ENCODE data around the gene SH3RF3.

Gene SH3RF3

DNA sequence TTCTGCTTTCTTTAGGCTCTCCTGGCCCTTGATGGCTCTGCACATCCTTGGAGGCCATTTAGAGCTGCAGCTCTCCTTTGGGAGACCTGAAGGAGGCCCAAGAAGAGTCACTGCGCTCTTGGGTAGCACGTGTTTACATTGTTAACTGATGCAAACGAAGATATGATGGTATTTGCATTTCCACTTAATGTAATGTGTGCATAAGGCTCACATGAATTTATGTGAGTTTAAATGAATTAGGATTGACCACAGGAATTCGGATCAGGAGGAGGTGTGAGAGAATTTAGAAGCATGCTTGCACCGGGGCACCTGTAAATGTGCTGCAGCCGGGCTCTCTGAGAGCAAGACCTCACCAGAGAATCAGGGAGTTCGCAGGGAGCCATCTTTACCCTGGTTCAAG, 7.5 kb downstream of the SH3RF3 start:
- Histone ChIP-seq H3K4me3 (ENCODE audit: insufficient read depth in 1 of 2, low read depth in 1 of 2, low read length in 2 of 2) (no peak overlapping the region), H2BK5ac (ENCODE audit: low read depth, low read length, poor library complexity, severe bottlenecking) (no peak overlapping the region), H3K27ac (ENCODE audit: low read length, poor library complexity, severe bottlenecking) (no peak overlapping the region), H3K9ac (ENCODE audit: low read length) (no peak overlapping the region), H4K8ac (ENCODE audit: low read length) (no peak overlapping the region), H3K9me3 (ENCODE audit: control insufficient read depth, low read length) (no peaks in the 10 kb centered on the region), H2BK15ac (ENCODE audit: low read depth, poor library complexity, severe bottlenecking) (peak overlapping the region; percentile 34), H2AFZ (ENCODE audit: low read depth, low read length) (no peak overlapping the region), H2AK5ac (ENCODE audit: low read length, severe bottlenecking) (no peak overlapping the region), H3K79me1 (replicated peaks; ENCODE audit: low read length, poor library complexity, severe bottlenecking) (peaks cover 41% of the 10 kb centered on the region), H2BK12ac (ENCODE audit: low read length in 2 of 2) (no peak overlapping the region), H3K14ac (ENCODE audit: low read length in 2 of 2) (no peak overlapping the region), H4K91ac (ENCODE audit: low read length) (no peak overlapping the region), H3K23ac (ENCODE audit: low read length in 2 of 2) (no peak overlapping the region), H3K18ac (ENCODE audit: low read depth in 1 of 2, low read length in 2 of 2) (no peak overlapping the region), H2BK120ac (ENCODE audit: low read depth, low read length) (no peak overlapping the region), H3K4me1 (ENCODE audit: control insufficient read depth, insufficient read depth, low read depth, low read length) (peaks cover 6% of the 10 kb centered on the region), H3K36me3 (ENCODE audit: control insufficient read depth in 1 of 2, insufficient read depth in 2 of 2, low read depth in 1 of 2, low read length in 2 of 2) (no peaks in the 10 kb centered on the region), H3K4me2 (ENCODE audit: low read length, poor library complexity, severe bottlenecking) (no peak overlapping the region), H3K27me3 (ENCODE audit: control insufficient read depth in 1 of 2, insufficient read depth in 1 of 2, low read length in 2 of 2) (peaks cover 0 to 11% of the 10 kb centered on the region in 2 experiments), H3K4ac (ENCODE audit: low read depth in 1 of 2, low read length in 2 of 2) (no peak overlapping the region)
- no peak for DNase-seq
- WGBS, result 73% methylated on average over 7 of the region's 7 CpGs

DNA sequence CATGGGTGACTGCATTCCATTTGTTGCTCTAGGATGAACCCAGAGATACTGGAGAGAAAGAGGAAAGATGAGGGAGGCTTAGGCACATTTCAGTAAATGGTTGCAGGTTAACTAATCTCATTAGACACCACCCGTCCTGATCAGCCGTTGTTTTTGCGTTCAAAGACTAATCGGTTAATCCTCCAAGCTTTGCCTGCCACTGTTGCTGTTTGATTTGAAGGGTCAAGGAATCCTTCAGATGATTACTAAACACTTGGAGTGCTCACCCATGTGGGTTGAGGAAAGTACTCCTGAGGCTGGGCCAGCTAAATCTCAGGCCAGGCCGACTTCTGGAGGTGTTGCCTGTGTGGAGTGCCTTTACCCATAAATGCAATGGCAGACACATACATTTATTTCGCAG, 8.6 kb downstream of the SH3RF3 start:
- no peak overlapping the region for H3K27ac ChIP-seq (ENCODE audit: low read length, poor library complexity, severe bottlenecking)
- no peak overlapping the region for H3K9ac ChIP-seq (ENCODE audit: low read length)
- no peak overlapping the region for H2BK12ac ChIP-seq (ENCODE audit: low read length in 2 of 2)
- H3K4me2 ChIP-seq (ENCODE audit: low read length, poor library complexity, severe bottlenecking), result no peak overlapping the region
- no peak overlapping the region for H3K23ac ChIP-seq (ENCODE audit: low read length in 2 of 2)
- no peak overlapping the region for H2BK5ac ChIP-seq (ENCODE audit: low read depth, low read length, poor library complexity, severe bottlenecking)
- H2BK120ac ChIP-seq (ENCODE audit: low read depth, low read length), result no peak overlapping the region
- H2AFZ ChIP-seq (ENCODE audit: low read depth, low read length), result no peak overlapping the region
- H3K4ac ChIP-seq (ENCODE audit: low read depth in 1 of 2, low read length in 2 of 2), result no peak overlapping the region
- no peaks in the 10 kb centered on the region for H3K9me3 ChIP-seq (ENCODE audit: control insufficient read depth, low read length)
- peaks cover 6% of the 10 kb centered on the region for H3K4me1 ChIP-seq (ENCODE audit: control insufficient read depth, insufficient read depth, low read depth, low read length)
- no peaks in the 10 kb centered on the region for H3K36me3 ChIP-seq (ENCODE audit: control insufficient read depth in 1 of 2, insufficient read depth in 2 of 2, low read depth in 1 of 2, low read length in 2 of 2)
- DNase-seq, result no peak
- H3K18ac ChIP-seq (ENCODE audit: low read depth in 1 of 2, low read length in 2 of 2), result no peak overlapping the region
- peaks cover 0 to 13% of the 10 kb centered on the region in 2 experiments for H3K27me3 ChIP-seq (ENCODE audit: control insufficient read depth in 1 of 2, insufficient read depth in 1 of 2, low read length in 2 of 2)
- WGBS, result 96% methylated on average over 5 of the region's 6 CpGs
- no peak overlapping the region for H4K91ac ChIP-seq (ENCODE audit: low read length)
- H3K4me3 ChIP-seq (ENCODE audit: insufficient read depth in 1 of 2, low read depth in 1 of 2, low read length in 2 of 2), result no peak overlapping the region
- no peak overlapping the region for H2AK5ac ChIP-seq (ENCODE audit: low read length, severe bottlenecking)
- H4K8ac ChIP-seq (ENCODE audit: low read length), result no peak overlapping the region
- no peak overlapping the region for H3K14ac ChIP-seq (ENCODE audit: low read length in 2 of 2)
- no peak overlapping the region for H2BK15ac ChIP-seq (ENCODE audit: low read depth, poor library complexity, severe bottlenecking)
- peaks cover 48% of the 10 kb centered on the region for H3K79me1 ChIP-seq (replicated peaks; ENCODE audit: low read length, poor library complexity, severe bottlenecking)

DNA sequence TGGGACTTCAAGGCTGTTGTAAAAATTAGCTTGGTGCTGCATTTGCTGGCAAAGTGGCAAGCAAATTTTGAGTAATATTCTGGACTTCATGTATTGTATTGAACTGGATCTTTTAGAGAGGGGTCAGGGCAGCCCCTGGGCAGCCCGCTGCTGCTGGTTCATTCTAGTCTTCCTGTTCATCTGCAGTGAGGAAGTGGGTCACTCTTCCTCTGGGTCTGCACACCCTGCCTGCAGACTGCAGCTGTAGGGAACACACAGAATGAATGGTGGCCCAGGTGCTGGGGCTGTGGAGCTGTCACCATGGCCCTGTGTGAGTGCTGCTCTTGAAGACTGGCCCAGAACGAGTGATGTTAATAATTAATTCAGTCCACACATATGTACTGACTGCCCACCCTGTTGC, 9.4 kb downstream of the SH3RF3 start:
- Histone ChIP-seq H2BK5ac (ENCODE audit: low read depth, low read length, poor library complexity, severe bottlenecking) (no peak overlapping the region), H3K9me3 (ENCODE audit: control insufficient read depth, low read length) (no peaks in the 10 kb centered on the region), H3K36me3 (ENCODE audit: control insufficient read depth in 1 of 2, insufficient read depth in 2 of 2, low read depth in 1 of 2, low read length in 2 of 2) (no peaks in the 10 kb centered on the region), H3K4me1 (ENCODE audit: control insufficient read depth, insufficient read depth, low read depth, low read length) (peaks cover 6% of the 10 kb centered on the region), H2BK12ac (ENCODE audit: low read length in 2 of 2) (no peak overlapping the region), H3K23ac (ENCODE audit: low read length in 2 of 2) (peak overlapping the region in 1 of 2 experiments; percentile 34), H3K18ac (ENCODE audit: low read depth in 1 of 2, low read length in 2 of 2) (peak overlapping the region in 1 of 2 experiments; percentile 7), H2AFZ (ENCODE audit: low read depth, low read length) (no peak overlapping the region), H2BK120ac (ENCODE audit: low read depth, low read length) (no peak overlapping the region), H3K9ac (ENCODE audit: low read length) (no peak overlapping the region), H3K79me1 (replicated peaks; ENCODE audit: low read length, poor library complexity, severe bottlenecking) (peaks cover 49% of the 10 kb centered on the region), H3K27me3 (ENCODE audit: control insufficient read depth in 1 of 2, insufficient read depth in 1 of 2, low read length in 2 of 2) (peaks cover 0 to 13% of the 10 kb centered on the region in 2 experiments), H3K14ac (ENCODE audit: low read length in 2 of 2) (no peak overlapping the region), H3K4ac (ENCODE audit: low read depth in 1 of 2, low read length in 2 of 2) (no peak overlapping the region), H3K4me2 (ENCODE audit: low read length, poor library complexity, severe bottlenecking) (no peak overlapping the region), H4K91ac (ENCODE audit: low read length) (no peak overlapping the region), H4K8ac (ENCODE audit: low read length) (no peak overlapping the region), H2BK15ac (ENCODE audit: low read depth, poor library complexity, severe bottlenecking) (no peak overlapping the region), H3K4me3 (ENCODE audit: insufficient read depth in 1 of 2, low read depth in 1 of 2, low read length in 2 of 2) (no peak overlapping the region), H3K27ac (ENCODE audit: low read length, poor library complexity, severe bottlenecking) (no peak overlapping the region), H2AK5ac (ENCODE audit: low read length, severe bottlenecking) (no peak overlapping the region)
- 78% methylated on average over 2 of the region's 2 CpGs for WGBS
- no peak for DNase-seq

DNA sequence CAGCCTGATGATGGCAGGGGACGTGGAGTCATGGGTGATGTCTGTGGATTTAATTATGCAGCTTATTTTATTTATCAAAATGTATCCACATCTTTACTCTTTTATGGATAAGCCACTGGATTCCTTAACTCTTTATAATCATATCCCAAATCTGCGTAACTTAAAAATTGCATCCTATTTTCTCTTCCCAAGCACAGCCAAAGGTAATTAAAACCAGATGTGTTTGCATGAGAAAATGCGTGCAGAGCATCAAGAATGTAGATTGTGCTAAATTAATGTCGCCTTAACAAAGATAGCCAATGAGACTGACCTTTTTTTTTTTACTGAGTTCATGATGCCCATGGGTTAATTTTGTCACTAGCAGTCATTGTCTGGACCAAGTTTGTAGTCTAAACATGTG, 10.0 kb downstream of the SH3RF3 start:
- Histone ChIP-seq H2AFZ (ENCODE audit: low read depth, low read length) (no peak overlapping the region), H4K91ac (ENCODE audit: low read length) (no peak overlapping the region), H3K27ac (ENCODE audit: low read length, poor library complexity, severe bottlenecking) (no peak overlapping the region), H2BK5ac (ENCODE audit: low read depth, low read length, poor library complexity, severe bottlenecking) (no peak overlapping the region), H3K36me3 (ENCODE audit: control insufficient read depth in 1 of 2, insufficient read depth in 2 of 2, low read depth in 1 of 2, low read length in 2 of 2) (no peaks in the 10 kb centered on the region), H3K14ac (ENCODE audit: low read length in 2 of 2) (no peak overlapping the region), H3K4me1 (ENCODE audit: control insufficient read depth, insufficient read depth, low read depth, low read length) (peaks cover 6% of the 10 kb centered on the region), H2BK12ac (ENCODE audit: low read length in 2 of 2) (no peak overlapping the region), H3K9ac (ENCODE audit: low read length) (no peak overlapping the region), H3K18ac (ENCODE audit: low read depth in 1 of 2, low read length in 2 of 2) (peak overlapping the region in 1 of 2 experiments; percentile 7), H3K9me3 (ENCODE audit: control insufficient read depth, low read length) (no peaks in the 10 kb centered on the region), H2BK120ac (ENCODE audit: low read depth, low read length) (no peak overlapping the region), H3K4ac (ENCODE audit: low read depth in 1 of 2, low read length in 2 of 2) (no peak overlapping the region), H3K4me2 (ENCODE audit: low read length, poor library complexity, severe bottlenecking) (no peak overlapping the region), H3K23ac (ENCODE audit: low read length in 2 of 2) (no peak overlapping the region), H3K4me3 (ENCODE audit: insufficient read depth in 1 of 2, low read depth in 1 of 2, low read length in 2 of 2) (no peak overlapping the region), H2AK5ac (ENCODE audit: low read length, severe bottlenecking) (no peak overlapping the region), H3K79me1 (replicated peaks; ENCODE audit: low read length, poor library complexity, severe bottlenecking) (peaks cover 47% of the 10 kb centered on the region), H3K27me3 (ENCODE audit: control insufficient read depth in 1 of 2, insufficient read depth in 1 of 2, low read length in 2 of 2) (peaks cover 0 to 13% of the 10 kb centered on the region in 2 experiments), H2BK15ac (ENCODE audit: low read depth, poor library complexity, severe bottlenecking) (no peak overlapping the region), H4K8ac (ENCODE audit: low read length) (no peak overlapping the region)
- no peak for DNase-seq
- 91% methylated on average over 4 of the region's 4 CpGs for WGBS

All from mesenchymal stem cell (in vitro differentiated cells and primary cell).